Testis (tissue), 2 donors: ENCODE data around the gene SHISAL1.

Experiments
- POLR2A ChIP-seq: fragments of 450-650 bp; IDR thresholded peaks from one replicate; pipeline ENCODE4 v1.6.1; 2017; ENCODE audit warnings: antibody characterized with exemption, mild to moderate bottlenecking, moderate library complexity
- TF ChIP-seq, protein P1 (sequence below), 3 experiments: fragments of 450-650 bp in 2 of 3; fragments of 200-600 bp in 1 of 3; sonication (generic) in 1 of 3; IDR thresholded peaks; one replicate each; pipeline ENCODE4 v1.5.1; 2016 to 2019; ENCODE audit warnings: antibody characterized with exemption in 3 of 3, mild to moderate bottlenecking in 2 of 3, moderate library complexity in 1 of 3

DNA sequence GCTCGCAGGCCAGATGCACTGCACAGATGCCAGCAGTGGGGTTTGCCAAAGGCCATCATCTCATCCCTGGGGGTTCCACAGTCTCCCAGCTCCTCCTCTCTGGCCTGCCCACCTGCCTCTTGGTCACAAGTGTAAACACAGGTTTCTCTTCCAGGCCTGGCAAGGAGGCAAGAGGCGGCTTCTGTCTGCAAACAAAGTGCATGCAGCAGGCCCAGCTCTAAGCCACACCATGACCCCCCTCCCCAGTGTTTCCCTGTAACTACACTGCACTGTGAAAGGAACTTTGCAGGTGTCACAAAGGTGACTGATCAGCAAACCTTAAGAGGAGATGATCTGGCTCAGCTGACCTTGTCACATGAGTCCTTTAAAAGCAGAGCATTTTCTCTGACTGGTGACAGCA lies 26.2 kb upstream of the SHISAL1 start:
- TF ChIP-seq, protein P1, sequence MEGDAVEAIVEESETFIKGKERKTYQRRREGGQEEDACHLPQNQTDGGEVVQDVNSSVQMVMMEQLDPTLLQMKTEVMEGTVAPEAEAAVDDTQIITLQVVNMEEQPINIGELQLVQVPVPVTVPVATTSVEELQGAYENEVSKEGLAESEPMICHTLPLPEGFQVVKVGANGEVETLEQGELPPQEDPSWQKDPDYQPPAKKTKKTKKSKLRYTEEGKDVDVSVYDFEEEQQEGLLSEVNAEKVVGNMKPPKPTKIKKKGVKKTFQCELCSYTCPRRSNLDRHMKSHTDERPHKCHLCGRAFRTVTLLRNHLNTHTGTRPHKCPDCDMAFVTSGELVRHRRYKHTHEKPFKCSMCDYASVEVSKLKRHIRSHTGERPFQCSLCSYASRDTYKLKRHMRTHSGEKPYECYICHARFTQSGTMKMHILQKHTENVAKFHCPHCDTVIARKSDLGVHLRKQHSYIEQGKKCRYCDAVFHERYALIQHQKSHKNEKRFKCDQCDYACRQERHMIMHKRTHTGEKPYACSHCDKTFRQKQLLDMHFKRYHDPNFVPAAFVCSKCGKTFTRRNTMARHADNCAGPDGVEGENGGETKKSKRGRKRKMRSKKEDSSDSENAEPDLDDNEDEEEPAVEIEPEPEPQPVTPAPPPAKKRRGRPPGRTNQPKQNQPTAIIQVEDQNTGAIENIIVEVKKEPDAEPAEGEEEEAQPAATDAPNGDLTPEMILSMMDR (IDR thresholded peaks at IDR 0.05): no peak
- no peak for TF ChIP-seq POLR2A
